Adrenal gland (tissue), 5 donors: ENCODE data around the gene AQP2.

Source experiments
- CTCF ChIP-seq, 6 experiments: fragments of 450-650 bp in 4 of 6; fragments of 200-600 bp in 2 of 6; sonication (generic) in 1 of 6; IDR thresholded peaks; 1 replicate in 5 of 6; 2 replicates in 1 of 6; pipeline versions ENCODE4 v1.5.1 to v1.8.0; 2016 to 2021; ENCODE audit warnings: antibody characterized with exemption in 6 of 6, mild to moderate bottlenecking in 2 of 6, moderate library complexity in 1 of 6
- POLR2A ChIP-seq, 2 donors: fragments of 450-650 bp; IDR thresholded peaks; one replicate each; pipeline ENCODE4 v1.6.1; 2017; ENCODE audit warnings: antibody characterized with exemption in 2 of 2, mild to moderate bottlenecking in 2 of 2, moderate library complexity in 1 of 2
- donor health status: DM: no; HTN: no; CAD: no.

- TF ChIP-seq CTCF (IDR thresholded peaks at IDR 0.05) (no peak), POLR2A (IDR thresholded peaks at IDR 0.05) (no peak)
Observed at GRCh38 chr12:49917166-49917787, 33.3 kb upstream of the AQP2 start.
